HG03342 (cell line): ENCODE measurements around the gene ERCC6L.
A peak's percentile ranks its signal among the peaks of the same experiment; 100 is the strongest.

Experiments
- ATAC-seq: cut with Tn5 transposase; IDR thresholded peaks from one replicate; pipeline ENCODE4 v1.9.1; 2021; ENCODE audit warnings: mild to moderate bottlenecking, moderate library complexity; ENCODE audit not compliant: unreplicated experiment

ERCC6L gene, protein sequence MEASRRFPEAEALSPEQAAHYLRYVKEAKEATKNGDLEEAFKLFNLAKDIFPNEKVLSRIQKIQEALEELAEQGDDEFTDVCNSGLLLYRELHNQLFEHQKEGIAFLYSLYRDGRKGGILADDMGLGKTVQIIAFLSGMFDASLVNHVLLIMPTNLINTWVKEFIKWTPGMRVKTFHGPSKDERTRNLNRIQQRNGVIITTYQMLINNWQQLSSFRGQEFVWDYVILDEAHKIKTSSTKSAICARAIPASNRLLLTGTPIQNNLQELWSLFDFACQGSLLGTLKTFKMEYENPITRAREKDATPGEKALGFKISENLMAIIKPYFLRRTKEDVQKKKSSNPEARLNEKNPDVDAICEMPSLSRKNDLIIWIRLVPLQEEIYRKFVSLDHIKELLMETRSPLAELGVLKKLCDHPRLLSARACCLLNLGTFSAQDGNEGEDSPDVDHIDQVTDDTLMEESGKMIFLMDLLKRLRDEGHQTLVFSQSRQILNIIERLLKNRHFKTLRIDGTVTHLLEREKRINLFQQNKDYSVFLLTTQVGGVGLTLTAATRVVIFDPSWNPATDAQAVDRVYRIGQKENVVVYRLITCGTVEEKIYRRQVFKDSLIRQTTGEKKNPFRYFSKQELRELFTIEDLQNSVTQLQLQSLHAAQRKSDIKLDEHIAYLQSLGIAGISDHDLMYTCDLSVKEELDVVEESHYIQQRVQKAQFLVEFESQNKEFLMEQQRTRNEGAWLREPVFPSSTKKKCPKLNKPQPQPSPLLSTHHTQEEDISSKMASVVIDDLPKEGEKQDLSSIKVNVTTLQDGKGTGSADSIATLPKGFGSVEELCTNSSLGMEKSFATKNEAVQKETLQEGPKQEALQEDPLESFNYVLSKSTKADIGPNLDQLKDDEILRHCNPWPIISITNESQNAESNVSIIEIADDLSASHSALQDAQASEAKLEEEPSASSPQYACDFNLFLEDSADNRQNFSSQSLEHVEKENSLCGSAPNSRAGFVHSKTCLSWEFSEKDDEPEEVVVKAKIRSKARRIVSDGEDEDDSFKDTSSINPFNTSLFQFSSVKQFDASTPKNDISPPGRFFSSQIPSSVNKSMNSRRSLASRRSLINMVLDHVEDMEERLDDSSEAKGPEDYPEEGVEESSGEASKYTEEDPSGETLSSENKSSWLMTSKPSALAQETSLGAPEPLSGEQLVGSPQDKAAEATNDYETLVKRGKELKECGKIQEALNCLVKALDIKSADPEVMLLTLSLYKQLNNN

DNA sequence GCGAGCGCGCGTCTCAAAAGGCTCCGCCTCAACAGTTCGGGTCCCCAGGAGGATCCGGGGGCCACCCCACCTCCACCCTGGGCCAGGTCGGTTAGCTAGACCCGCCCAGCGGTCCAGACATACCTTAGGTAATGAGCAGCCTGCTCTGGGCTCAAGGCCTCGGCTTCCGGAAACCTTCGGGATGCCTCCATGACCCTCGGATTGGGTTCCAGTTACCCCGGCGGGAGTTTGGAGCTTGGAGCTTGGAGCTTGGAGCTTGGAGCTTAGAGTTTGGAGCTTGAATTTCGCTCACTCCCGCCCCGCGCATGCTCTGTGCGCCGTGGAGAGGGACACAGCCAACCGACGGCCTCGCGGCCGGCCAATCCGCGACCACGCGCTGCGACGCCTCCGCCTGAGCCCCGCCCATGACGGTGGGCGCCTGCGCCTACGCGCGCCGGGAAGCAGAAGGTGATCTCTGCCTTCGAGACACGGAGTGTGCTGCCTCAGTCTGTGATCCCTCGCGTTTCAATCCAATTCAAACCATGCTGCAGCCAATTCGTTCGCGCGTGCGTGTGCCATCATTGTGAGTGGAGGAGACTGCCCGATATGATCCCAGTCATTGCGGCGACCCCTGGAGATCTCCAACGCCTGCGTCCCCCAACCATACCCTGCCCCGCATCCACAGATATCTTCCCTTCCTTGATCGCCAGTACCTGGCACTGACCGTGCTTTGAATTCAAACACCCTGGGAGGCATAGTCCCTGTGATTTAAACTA lies at the start of gene ERCC6L:
Gene ERCC6L, minus strand, starts transcription at position 307 of the 755 bp plus-strand sequence. Its CDS starts 116 bp downstream, at position 191.
- peak; percentile 96 for ATAC-seq

DNA sequence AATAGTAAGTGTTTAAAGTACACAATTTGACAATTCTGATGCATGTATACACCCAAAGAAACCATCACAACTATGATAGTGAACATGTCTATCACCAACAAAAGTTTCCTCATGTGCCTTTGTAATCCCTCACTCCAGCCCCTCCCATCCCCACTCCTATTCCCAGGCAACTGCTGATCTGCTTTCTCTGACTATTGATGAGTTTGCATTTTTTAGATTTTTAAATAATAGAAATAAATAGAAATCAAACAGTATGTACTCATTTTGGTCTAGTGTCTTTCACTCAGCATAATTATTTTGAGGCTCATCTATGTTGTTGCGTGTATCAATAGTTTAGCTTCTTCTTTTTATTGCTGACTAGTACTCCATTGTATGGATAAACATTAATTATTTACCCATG lies 43.5 kb upstream of the ERCC6L start:
- ATAC-seq, result no peak

DNA sequence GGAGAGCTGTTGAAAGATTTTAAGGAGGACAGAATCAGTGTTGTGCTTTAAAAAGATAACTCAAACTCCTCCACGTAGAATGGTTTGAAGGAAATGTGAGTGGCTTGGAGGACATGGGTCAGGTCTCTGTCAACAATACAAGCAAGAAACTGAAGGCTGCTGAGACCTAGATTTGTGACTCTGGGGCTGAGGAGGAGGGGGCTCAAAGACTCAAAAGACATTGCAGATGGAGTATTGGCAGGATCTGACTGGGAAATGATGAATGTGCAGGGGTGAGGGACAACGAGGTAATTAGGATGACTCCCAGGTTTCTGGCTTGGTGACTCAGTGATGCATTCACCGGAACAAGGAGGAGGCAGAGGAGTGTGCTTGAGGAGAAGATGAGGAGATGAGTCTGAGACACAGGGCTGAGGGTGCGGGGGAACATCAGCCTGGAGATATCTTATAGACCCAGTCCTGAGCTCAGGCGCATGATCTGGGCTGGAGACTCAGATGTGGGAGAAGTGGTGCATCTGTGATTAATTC lies 41.6 kb upstream of the ERCC6L start:
- ATAC-seq, result no peak

DNA sequence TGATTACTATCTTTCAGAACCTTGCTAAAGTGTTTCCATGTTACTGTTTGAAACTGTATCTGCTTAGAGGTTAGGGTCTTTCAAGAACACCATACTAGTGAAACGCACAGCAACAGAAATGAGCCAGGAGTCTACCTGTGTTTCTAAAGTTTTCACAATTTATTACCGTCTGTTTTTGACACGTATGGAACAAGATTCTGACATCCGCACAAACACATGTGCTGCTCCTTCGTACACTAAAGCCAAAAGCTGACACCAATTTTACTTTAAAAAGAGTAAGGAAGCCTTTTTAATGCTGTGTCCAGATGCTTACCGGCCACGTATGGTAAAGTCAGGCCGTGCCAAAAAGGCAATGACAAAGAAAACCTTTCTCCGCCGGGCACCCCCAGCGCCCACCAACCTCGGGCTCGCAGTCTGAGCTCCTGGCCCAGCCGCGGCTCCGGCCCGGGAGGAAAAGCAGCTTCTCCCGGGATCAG lies 37.7 kb upstream of the ERCC6L start:
- ATAC-seq, result peak; percentile 2

DNA sequence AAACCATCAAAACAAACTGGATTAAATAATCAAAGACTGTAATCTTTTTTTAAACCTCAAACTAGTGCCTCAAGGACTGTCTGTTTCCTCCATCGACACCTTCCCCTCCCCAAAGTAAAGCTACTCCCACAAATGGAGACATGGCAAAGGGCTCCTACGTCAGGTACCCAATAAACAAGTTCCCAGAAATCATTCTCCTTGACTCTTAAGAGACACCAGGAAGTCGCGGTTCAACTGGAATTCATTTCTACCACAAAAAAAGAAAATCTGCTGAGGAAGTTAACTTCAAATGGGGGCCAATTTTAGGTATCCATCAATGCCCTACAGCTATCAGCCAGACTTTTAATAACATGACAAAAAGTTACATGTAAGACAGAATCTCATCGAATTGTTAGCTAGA lies 35.7 kb upstream of the ERCC6L start:
- ATAC-seq, result no peak

DNA sequence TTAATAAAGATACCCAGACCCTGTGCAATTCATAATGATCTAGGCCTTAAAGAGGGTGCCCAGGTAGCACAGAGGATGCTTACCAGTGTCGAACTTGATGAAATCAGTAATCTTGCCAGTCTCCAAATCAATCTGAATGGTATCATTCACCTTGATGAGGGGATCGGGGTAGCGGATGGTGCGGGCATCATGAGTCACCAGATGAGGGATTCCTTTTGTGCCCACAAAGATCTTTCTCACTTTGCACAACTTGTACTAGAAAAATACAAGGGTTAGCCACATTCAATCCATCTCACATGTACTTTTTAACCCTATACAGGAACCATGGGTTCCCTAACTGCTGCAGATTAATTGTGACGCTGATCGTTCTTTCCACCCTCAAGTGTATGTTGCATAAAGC lies 34.9 kb upstream of the ERCC6L start:
- ATAC-seq, result no peak

DNA sequence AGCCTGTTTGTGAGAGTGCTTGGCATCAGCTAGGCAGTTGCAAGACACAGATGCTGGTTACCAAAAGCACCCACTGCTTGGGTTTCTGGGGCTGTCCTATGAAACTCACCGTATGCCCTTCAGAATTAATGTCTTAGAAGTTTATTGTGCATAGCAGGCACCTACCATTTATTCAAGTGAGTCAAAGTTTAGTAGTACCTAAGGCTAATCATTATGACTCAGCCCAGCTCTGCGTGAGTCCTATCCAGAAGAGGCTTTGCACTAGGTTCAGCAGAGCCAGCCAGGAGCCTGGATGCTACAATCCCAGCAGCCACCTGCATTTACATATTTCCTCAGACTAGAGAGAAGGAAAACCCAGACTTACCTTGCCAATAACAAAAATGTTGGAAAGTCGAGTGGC lies 34.0 kb upstream of the ERCC6L start:
- ATAC-seq, result no peak

DNA sequence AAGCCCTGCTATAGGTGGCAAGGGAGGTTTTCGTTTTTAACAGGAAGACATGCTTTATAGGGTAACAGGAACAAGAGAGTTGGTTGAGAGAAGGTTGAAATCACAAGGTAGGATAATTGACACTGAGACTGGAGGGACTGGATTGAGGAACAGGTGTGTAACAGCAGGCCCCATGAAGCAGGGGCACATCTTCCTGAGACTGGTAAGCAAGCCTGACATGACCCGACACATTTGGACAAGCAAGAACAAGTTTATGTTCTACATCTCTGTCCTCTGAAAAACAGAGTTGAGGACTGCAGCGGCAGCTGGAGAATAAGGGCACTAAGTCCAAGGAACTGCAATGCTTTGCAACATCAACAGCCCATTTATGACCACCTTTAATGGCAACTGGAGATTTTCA lies 33.0 kb upstream of the ERCC6L start:
- no peak for ATAC-seq

DNA sequence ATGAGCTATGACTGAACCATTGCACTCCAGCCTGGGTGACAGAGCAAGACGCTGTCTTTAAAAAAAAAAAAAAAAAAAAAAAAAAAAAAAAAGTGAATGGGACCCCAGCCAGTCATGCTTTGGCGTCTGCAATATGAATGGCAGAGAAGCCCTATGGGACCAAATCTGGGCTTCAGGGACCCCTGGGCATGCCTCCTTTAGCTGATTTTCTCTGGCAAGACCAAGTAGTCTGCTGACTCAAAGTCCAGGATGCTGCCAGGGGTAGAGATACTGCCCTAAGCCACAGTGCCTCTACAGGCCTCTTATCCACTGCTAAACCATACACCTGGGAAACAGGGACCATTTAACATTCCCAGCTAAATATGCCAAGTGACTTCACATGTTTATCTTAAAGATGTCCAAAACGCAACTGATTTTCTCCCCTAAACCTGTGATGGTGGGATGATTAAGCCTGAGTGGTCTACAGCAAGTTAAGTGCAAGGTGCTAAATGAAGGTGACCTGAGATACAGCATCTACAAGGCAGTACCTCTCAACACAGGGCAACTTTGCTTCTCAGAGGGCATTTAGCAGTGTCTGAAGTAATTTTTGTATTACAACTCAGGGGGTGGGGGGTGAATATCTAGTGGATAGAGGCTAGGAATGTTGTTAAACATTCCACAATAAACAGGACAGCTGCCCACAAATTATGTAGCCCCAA lies 32.4 kb upstream of the ERCC6L start:
- no peak for ATAC-seq

DNA sequence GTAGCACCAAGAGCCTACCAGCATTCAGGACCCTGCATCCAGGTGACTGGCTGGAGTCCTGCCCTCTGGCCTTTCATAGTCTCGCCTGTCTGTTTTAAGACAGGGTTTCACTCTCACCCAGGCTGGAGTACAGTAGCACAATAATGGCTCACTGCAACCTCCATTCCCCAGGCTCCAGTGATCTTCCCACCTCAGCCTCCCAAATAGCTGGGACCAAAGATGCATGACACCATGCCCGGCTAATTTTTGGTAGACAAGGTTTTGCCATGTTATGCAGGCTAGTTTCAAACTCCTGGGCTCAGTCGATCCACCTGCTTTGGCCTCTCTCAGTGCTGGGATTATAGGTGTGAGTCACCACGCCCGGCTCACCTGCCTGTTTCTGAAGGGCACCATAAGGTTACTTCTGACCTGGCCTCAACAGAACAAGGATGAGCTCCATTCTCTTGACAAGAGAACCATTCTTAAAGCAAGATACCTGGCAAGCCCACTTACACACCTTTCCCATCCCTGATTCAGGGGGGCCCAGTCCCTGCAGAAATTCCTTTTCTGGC lies 31.6 kb upstream of the ERCC6L start:
- ATAC-seq, result no peak

DNA sequence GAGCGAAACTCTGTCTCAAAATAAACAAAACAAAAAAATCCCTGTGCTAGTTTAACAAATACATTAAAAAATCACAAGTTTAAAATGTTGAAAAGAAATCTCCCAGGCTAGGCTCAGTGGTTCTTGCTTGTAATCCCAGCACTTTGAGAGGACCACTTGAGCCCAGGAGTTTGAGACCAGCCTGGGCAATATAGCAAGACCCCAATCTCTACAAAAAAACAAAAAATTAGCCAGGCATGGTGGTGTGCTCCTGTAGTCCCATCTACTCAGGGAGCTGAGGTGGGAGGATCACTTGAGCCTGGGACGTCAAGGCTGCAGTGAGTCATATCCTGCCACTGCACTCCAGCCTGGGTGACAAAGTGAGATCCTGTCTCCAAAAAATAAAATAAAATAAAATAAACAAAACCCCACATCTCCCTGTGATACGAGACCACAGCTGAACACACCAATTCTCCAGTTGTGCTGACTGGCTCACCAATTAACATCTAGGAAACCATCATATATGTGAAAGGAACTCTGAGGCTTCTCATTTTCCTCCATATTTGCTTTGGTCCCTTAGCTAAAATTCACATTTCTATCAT lies 30.9 kb upstream of the ERCC6L start:
- ATAC-seq, result no peak

DNA sequence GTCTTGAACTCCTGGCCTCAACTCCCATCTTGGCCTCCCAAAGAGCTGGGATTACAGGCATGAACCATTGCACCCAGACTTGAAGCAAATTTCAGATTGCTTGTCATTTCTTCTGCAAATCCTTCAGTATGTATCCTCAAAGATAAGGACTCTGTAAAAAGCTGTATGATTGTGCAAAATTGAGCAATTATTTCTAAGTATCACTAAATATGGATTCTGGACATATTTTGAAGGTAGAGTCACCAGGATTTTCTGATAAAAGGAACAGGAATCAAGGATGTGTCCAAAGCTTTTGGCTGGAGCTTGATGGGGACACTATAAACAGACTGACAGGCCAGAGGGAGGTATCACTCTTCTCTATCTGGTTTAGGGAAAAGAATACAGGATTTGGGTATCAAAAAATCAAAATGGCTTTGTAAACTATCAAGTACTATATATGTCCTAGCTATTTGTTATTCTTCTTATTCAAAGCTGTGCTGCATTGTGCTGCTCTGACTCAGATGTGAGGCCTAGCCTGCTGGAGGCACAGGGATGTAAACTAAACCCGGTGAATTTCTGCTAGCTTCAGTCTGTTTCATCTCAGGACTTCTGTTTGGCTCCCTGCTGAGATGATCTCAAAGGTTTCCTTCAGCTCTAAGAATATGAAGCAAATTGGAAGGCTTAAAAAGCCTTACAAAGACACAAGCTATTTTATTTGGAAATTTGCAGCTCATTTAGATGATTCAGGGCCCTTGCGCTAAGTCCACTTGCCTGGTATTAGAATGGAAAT lies 30.0 kb upstream of the ERCC6L start:
- ATAC-seq, result no peak

DNA sequence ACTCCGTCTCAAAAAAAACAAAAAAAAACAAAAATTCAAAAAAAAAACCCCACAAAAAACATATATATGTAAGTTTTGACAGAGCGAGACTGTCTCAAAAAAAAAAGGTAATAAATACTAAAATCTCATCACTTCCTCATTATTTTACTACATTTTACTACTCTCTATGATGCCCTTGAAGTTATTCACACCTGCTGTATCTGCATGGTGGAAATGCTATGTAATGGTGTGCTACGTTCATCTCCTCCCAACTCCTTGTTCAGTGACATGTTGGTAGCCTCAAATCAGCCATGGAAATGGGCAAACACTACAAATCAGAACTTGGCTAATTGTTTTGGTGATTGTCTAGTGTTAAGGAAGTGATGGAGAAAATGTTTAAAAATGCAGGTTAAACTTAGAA lies 26.4 kb upstream of the ERCC6L start:
- ATAC-seq, result no peak

DNA sequence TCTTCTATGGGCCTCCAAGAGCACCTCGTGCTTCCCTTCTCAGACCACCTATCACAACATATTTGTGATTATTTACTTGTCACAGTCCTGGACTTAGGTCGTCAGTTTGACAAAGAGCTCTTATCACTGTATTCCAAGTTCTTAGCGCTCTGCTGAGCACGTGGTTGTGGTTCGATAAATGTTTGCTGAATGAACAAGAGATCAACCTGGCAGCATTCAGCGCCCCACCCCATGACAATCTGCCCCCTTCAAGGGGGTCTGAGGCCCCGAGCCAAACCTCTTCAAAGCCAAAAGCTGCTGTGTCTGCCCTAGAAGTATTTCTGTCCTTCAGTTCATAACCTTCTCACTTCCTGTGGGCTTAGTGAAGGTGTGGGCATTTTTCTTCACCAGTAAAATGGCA lies 23.2 kb upstream of the ERCC6L start:
- ATAC-seq, result no peak

DNA sequence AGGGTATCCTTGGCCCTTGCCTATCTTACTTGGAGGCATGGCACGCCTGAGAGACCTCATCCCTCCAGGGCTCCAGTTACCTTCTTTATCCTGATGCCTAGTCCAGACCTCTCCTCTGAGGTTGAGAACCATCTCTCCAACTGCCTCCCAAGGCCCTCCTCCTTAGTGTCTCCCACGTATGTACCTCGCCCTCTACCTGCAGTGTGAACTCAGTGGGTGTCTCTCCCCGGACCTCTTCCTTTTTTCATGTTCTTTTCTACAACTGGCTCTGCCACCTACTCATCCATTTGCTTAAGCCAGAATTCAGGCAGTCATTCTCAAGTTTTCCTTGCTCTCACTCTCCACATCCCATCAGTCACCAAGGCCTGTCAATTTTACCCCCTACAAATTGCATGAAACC lies 21.6 kb upstream of the ERCC6L start:
- ATAC-seq, result no peak

DNA sequence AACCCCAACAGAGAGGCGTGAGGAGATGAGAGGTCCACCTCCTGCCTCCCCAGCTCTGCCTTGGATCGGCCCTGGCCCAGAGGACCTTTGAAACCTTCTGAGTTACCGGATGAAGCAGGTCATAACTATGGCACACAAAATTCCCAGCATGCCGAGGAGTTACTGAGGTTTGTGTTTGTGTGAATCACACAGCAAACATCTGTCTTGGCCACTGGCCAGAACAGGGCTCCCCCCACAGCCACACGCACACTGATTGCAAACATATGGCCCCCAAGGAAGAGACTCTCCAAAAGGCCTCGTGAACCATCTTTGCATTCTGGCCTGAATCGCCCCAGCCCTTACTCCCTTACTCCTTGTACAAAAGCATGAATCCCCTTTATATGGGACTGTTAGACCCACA lies 19.3 kb upstream of the ERCC6L start:
- no peak for ATAC-seq

DNA sequence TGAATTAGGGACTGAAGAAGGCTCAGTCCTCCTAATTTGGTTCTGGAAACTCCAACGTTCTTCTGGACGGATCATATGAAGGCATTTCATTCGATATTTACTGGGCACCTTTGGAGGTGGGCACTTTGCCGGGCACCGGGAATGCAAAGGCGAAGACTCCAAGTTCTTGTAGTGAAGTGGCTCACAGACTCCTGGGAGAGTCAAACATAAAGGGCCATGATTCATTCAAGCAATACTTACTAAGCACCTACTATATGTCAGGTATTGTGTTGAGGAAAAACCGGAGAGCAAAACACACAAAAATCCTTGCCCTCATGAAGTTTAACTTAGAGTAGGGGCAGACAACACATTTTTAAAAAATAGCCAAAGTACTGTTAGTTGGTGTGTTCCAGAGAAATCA lies 17.0 kb upstream of the ERCC6L start:
- ATAC-seq, result no peak

DNA sequence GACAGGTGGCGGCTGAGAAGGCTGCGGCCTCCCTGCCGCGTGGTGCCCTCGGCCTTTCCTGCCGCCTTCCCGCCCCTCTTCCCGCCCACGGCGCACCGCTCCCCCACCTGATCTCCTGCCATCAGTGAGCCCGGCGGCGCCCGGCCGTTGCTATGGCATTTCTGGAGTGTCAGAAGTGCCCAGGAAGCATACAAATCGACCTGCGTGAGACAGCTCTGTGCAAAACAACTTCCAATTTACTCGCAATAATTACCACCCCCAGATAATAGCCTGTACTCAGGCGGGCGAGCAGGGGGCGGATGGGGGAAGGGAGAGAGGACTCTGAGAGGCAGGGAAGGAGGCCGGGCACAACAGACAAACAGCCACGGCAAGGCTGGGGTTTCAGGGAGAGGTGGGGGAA lies 16.6 kb upstream of the ERCC6L start:
- ATAC-seq, result no peak
